Choroid plexus epithelial cell (primary cell): ENCODE measurements around the gene COL11A2.

Experiments used
- DNase-seq: peaks from one replicate; pipeline ENCODE4 v3.0.0-alpha.2; 2010; ENCODE audit warnings: low read depth
- H3K4me3 ChIP-seq: 2 replicates; pipeline ENCODE4 v1.5.1; 2011; ENCODE audit warnings: low read depth, mild to moderate bottlenecking, control low read depth, low read length, moderate library complexity
- CTCF ChIP-seq: conservative IDR thresholded peaks from 2 replicates; pipeline ENCODE4 v1.5.1; 2011; ENCODE audit warnings: low read depth, mild to moderate bottlenecking, control low read depth, inconsistent platforms, low read length, moderate library complexity

The COL11A2 gene

GRCh38 chr6:33175436-33176069 lies 16.7 kb downstream of the COL11A2 start:
- no peak overlapping the region for H3K4me3 ChIP-seq
- no peak for DNase-seq
- TF ChIP-seq CTCF, result no peak

GRCh38 chr6:33174784-33175183 lies 17.5 kb downstream of the COL11A2 start:
- no peak for TF ChIP-seq CTCF
- H3K4me3 ChIP-seq, result no peak overlapping the region
- DNase-seq, result no peak

- H3K4me3 ChIP-seq, result no peak overlapping the region
- no peak for TF ChIP-seq CTCF
- DNase-seq, result no peak
Observed at GRCh38 chr6:33173535-33174180, 18.6 kb downstream of the COL11A2 start.

- peak; percentile 81 for TF ChIP-seq CTCF
- DNase-seq, result peak; percentile 53
- no peak overlapping the region for H3K4me3 ChIP-seq
Observed at GRCh38 chr6:33172688-33173534, 19.4 kb downstream of the COL11A2 start.

- TF ChIP-seq CTCF, result no peak
- H3K4me3 ChIP-seq, result no peak overlapping the region
- DNase-seq, result no peak
Observed at GRCh38 chr6:33171880-33172687, 20.2 kb downstream of the COL11A2 start.

- no peak overlapping the region for H3K4me3 ChIP-seq
- DNase-seq, result no peak
- no peak for TF ChIP-seq CTCF
Observed at GRCh38 chr6:33171016-33171879, 21.0 kb downstream of the COL11A2 start.
